AG04450 (cell line): ENCODE data around the gene VAT1L. TPM values are rescaled to one million over a fixed set of nuclear protein-coding genes. Genes with fewer than 3 reads are reported as not detected.

Source experiments
- CTCF ChIA-PET: fragments of 300-600, 350-600 bp; formaldehyde crosslinking; extraction: SDS; loops from one replicate; lab custom pipeline; 2022; ENCODE audit warnings: antibody characterized with exemption, inconsistent platforms; lab: Charles Lee
- POLR2A ChIA-PET: fragments of 350-600 bp; formaldehyde crosslinking; extraction: SDS; loops from one replicate; lab custom pipeline; 2021; ENCODE audit warnings: antibody characterized with exemption, inconsistent platforms; lab: Yijun Ruan, JAX
- DNase-seq: peaks from one replicate; pipeline ENCODE4 v3.0.0-alpha.2; 2011; ENCODE audit warnings: low read depth, low spot score
- H3K27ac ChIP-seq: one replicate; pipeline ENCODE4 v1.5.1; 2012; ENCODE audit warnings: low read depth, low read length, control low read depth
- H3K27me3 ChIP-seq: one replicate; pipeline ENCODE4 v1.6.0; 2012; ENCODE audit warnings: low read length; ENCODE audit not compliant: control insufficient read depth, insufficient read depth
- H3K4me3 ChIP-seq: 2 replicates; pipeline ENCODE4 v1.5.1; 2011; ENCODE audit warnings: mild to moderate bottlenecking, low read depth, low read length, control low read depth
- H3K9me3 ChIP-seq: 2 replicates; pipeline ENCODE4 v1.5.1; 2012; ENCODE audit warnings: low read length; ENCODE audit not compliant: control insufficient read depth, insufficient read depth
- CTCF ChIP-seq: IDR thresholded peaks from 2 replicates; pipeline ENCODE4 v1.5.1; 2011; ENCODE audit warnings: low read depth, low read length, control low read depth, inconsistent platforms
- polyA plus RNA-seq: library from polyadenylated mRNA; depleted of rRNA; stranded (reverse); fragments of >200 nt; gene quantifications from 2 replicates; pipeline ENCODE4 v1.2.3, GENCODE V29; 2011

VAT1L gene
- polyA plus RNA-seq, 1 experiment, result 128 TPM

- ChIA-PET POLR2A (interaction anchor here (0.8 kb wide), 1 partner anchor 11 kb away, joined by 5 read pairs; no protein-coding TSS in a partner anchor), CTCF (no interaction called here)
- H3K4me3 ChIP-seq, result no peak overlapping the region
- TF ChIP-seq CTCF, result no peak
- H3K9me3 ChIP-seq, result no peaks in the 10 kb centered on the region
- no peak overlapping the region for H3K27ac ChIP-seq
- DNase-seq, result no peak
- H3K27me3 ChIP-seq, result no peaks in the 10 kb centered on the region
These were observed 86.0 kb downstream of the VAT1L start for GRCh38 chr16:77874347-77874746.

- Histone ChIP-seq H3K27me3 (no peaks in the 10 kb centered on the region), H3K27ac (peak overlapping the region; percentile 32), H3K4me3 (no peak overlapping the region), H3K9me3 (no peaks in the 10 kb centered on the region)
- ChIA-PET CTCF (no interaction called here), POLR2A (interaction anchor here (1.0 kb wide), 1 partner anchor 12 kb away, joined by 14 read pairs; no protein-coding TSS in a partner anchor)
- DNase-seq, result no peak
- TF ChIP-seq CTCF, result no peak
These were observed 88.4 kb downstream of the VAT1L start for GRCh38 chr16:77876776-77877175.

- no peak for TF ChIP-seq CTCF
- ChIA-PET CTCF (interaction anchor here (1.8 kb wide), 1 partner anchor 125 kb away, joined by 5 read pairs; no protein-coding TSS in a partner anchor), POLR2A (interaction anchor here (0.6 to 1.0 kb wide), 3 partner anchors 11 to 334 kb away, joined by 3 to 14 read pairs (median 6); no protein-coding TSS in a partner anchor)
- Histone ChIP-seq H3K9me3 (no peaks in the 10 kb centered on the region), H3K27me3 (no peaks in the 10 kb centered on the region), H3K27ac (no peak overlapping the region), H3K4me3 (no peak overlapping the region)
- DNase-seq, result peak; percentile 77
These were observed 89.5 kb downstream of the VAT1L start for GRCh38 chr16:77877712-77878347.

- POLR2A ChIA-PET, result no interaction called here
- no peaks in the 10 kb centered on the region for H3K9me3 ChIP-seq
- DNase-seq, result no peak
- H3K27ac ChIP-seq, result no peak overlapping the region
- CTCF ChIA-PET, result no interaction called here
- no peaks in the 10 kb centered on the region for H3K27me3 ChIP-seq
- no peak overlapping the region for H3K4me3 ChIP-seq
- no peak for TF ChIP-seq CTCF
These were observed 93.1 kb downstream of the VAT1L start for GRCh38 chr16:77881355-77882030.

- CTCF ChIA-PET, result no interaction called here
- H3K27me3 ChIP-seq, result no peaks in the 10 kb centered on the region
- DNase-seq, result no peak
- TF ChIP-seq CTCF, result no peak
- no peaks in the 10 kb centered on the region for H3K9me3 ChIP-seq
- no peak overlapping the region for H3K4me3 ChIP-seq
- no peak overlapping the region for H3K27ac ChIP-seq
- POLR2A ChIA-PET, result no interaction called here
These were observed 94.0 kb downstream of the VAT1L start for GRCh38 chr16:77882358-77882757.
